GM23338 (cell line): Measurements from ENCODE around the gene LARP1B. TPM values are rescaled to one million over a fixed set of nuclear protein-coding genes. Genes with fewer than 3 reads are reported as not detected.
A peak's percentile ranks its signal among the peaks of the same experiment; 100 is the strongest.
"Not testable (repeated sequence)": the region's sequence is repeated elsewhere in the genome, so short reads cannot be mapped to it uniquely, and the experiment has no call there.

Source experiments
- ATAC-seq: fragments of 200-7000 bp; cut with Tn5 transposase; 3 replicates; pipeline ENCODE4 v1.9.1; 2020
- DNase-seq: peaks from one replicate; pipeline ENCODE4 v3.0.0-alpha.2; 2015; ENCODE audit warnings: low spot score
- H2AFZ ChIP-seq: fragments of 200-600 bp; sonication (generic); 2 replicates; pipeline ENCODE4 v1.8.0; 2016; ENCODE audit warnings: antibody characterized with exemption, mild to moderate bottlenecking, moderate library complexity
- H3F3A ChIP-seq: fragments of 200-600 bp; sonication (generic); replicated peaks from 2 replicates; pipeline ENCODE4 v1.8.0; 2017; ENCODE audit warnings: antibody characterized with exemption, mixed run types, low read depth
- H3K27ac ChIP-seq: fragments of 200-600 bp; sonication (generic); 2 replicates; pipeline ENCODE4 v1.6.1; 2016; ENCODE audit warnings: low read depth
- H3K27me3 ChIP-seq: fragments of 200-600 bp; sonication (generic); 2 replicates; pipeline ENCODE4 v1.8.0; 2016; ENCODE audit warnings: mild to moderate bottlenecking, mixed run types, moderate library complexity; ENCODE audit not compliant: insufficient read depth
- H3K36me3 ChIP-seq: fragments of 200-600 bp; sonication (generic); 2 replicates; pipeline ENCODE4 v1.8.0; 2016; ENCODE audit warnings: mild to moderate bottlenecking; ENCODE audit not compliant: insufficient read depth
- H3K4me1 ChIP-seq: fragments of 200-600 bp; sonication (generic); 2 replicates; pipeline ENCODE4 v1.8.0; 2016; ENCODE audit warnings: mild to moderate bottlenecking, moderate library complexity; ENCODE audit not compliant: insufficient read depth
- H3K4me2 ChIP-seq: fragments of 200-600 bp; sonication (generic); 2 replicates; pipeline ENCODE4 v1.7.1; 2017; ENCODE audit warnings: mixed run types
- H3K4me3 ChIP-seq: fragments of 200-600 bp; sonication (generic); 2 replicates; pipeline ENCODE4 v1.6.1; 2016; ENCODE audit warnings: mixed run types
- H3K79me2 ChIP-seq: fragments of 200-600 bp; sonication (generic); replicated peaks from 2 replicates; pipeline ENCODE4 v1.8.0; 2017; ENCODE audit warnings: mild to moderate bottlenecking; ENCODE audit not compliant: insufficient read depth
- H3K9me2 ChIP-seq: fragments of 200-600 bp; sonication (generic); 2 replicates; pipeline ENCODE4 v1.8.0; 2017; ENCODE audit not compliant: insufficient read depth
- H4K20me1 ChIP-seq: fragments of 200-600 bp; sonication (generic); replicated peaks from 2 replicates; pipeline ENCODE4 v1.8.0; 2017; ENCODE audit warnings: mild to moderate bottlenecking; ENCODE audit not compliant: insufficient read depth
- H3K27ac Mint-ChIP-seq: 2 replicates; pipeline ENCODE4 v1.8.0; 2020; ENCODE audit warnings: inconsistent platforms, mild to moderate bottlenecking, moderate library complexity, mixed read lengths
- H3K27me3 Mint-ChIP-seq: 3 replicates; pipeline ENCODE4 v1.8.0; 2022; ENCODE audit warnings: low read depth, mild to moderate bottlenecking, moderate library complexity, mixed read lengths, inconsistent platforms; ENCODE audit not compliant: insufficient read depth, poor library complexity
- H3K36me3 Mint-ChIP-seq: 3 replicates; pipeline ENCODE4 v1.8.0; 2021; ENCODE audit warnings: low read depth, mild to moderate bottlenecking, inconsistent platforms, moderate library complexity, mixed read lengths
- H3K4me1 Mint-ChIP-seq: 3 replicates; pipeline ENCODE4 v1.8.0; 2020; ENCODE audit warnings: mild to moderate bottlenecking, inconsistent platforms, mixed read lengths
- H3K4me3 Mint-ChIP-seq: 3 replicates; pipeline ENCODE4 v1.8.0; 2021; ENCODE audit warnings: moderate library complexity, mild to moderate bottlenecking, inconsistent platforms, mixed read lengths
- H3K9me3 Mint-ChIP-seq: 3 replicates; pipeline ENCODE4 v1.8.0; 2020; ENCODE audit warnings: moderate library complexity, mild to moderate bottlenecking, inconsistent platforms, mixed read lengths
- CREB1 ChIP-seq: fragments of 250-450 bp; sonication (Bioruptor Pico); IDR thresholded peaks from 2 replicates; pipeline ENCODE4 v1.5.0; 2020; ENCODE audit warnings: low read depth, mild to moderate bottlenecking, moderate library complexity
- CTCF ChIP-seq, 2 experiments: fragments of 200-600 bp in 1 of 2; sonication (generic) in 1 of 2; conservative IDR thresholded peaks; 2 replicates each; pipeline versions ENCODE4 v1.5.1 to v1.6.1; 2016 to 2017; ENCODE audit warnings: antibody characterized with exemption in 2 of 2, low read depth in 2 of 2, mild to moderate bottlenecking in 2 of 2, moderate library complexity in 1 of 2
- ETS1 ChIP-seq: IDR thresholded peaks from 2 replicates; pipeline ENCODE4 v1.6.1; 2016; ENCODE audit warnings: antibody characterized with exemption
- EZH2 ChIP-seq: fragments of 200-600 bp; sonication (generic); IDR thresholded peaks from one replicate; pipeline ENCODE4 v1.8.0; 2017; ENCODE audit warnings: antibody characterized with exemption, mild to moderate bottlenecking, low read depth; ENCODE audit not compliant: unreplicated experiment
- EZH2phosphoT487 ChIP-seq: fragments of 200-600 bp; sonication (generic); IDR thresholded peaks from one replicate; pipeline ENCODE4 v1.8.1; 2018; ENCODE audit warnings: antibody characterized with exemption; ENCODE audit not compliant: unreplicated experiment
- JUNB ChIP-seq: IDR thresholded peaks from one replicate; pipeline ENCODE4 v1.6.1; 2016; ENCODE audit warnings: antibody characterized with exemption; ENCODE audit not compliant: unreplicated experiment
- NANOG ChIP-seq: IDR thresholded peaks from 2 replicates; pipeline ENCODE4 v1.6.1; 2016; ENCODE audit warnings: antibody characterized with exemption, borderline replicate concordance
- POLR2AphosphoS5 ChIP-seq: IDR thresholded peaks from 2 replicates; pipeline ENCODE4 v1.6.1; 2016; ENCODE audit warnings: antibody characterized with exemption, low read depth
- STAT1 ChIP-seq: IDR thresholded peaks from one replicate; pipeline ENCODE4 v1.6.1; 2016; ENCODE audit warnings: antibody characterized with exemption; ENCODE audit not compliant: unreplicated experiment
- ZNF114 ChIP-seq: fragments of 250-450 bp; sonication (Bioruptor Pico); IDR thresholded peaks from 2 replicates; pipeline ENCODE4 v1.5.0; 2020; ENCODE audit warnings: mild to moderate bottlenecking, moderate library complexity
- polyA plus RNA-seq: library from polyadenylated mRNA; unstranded; fragments of >200 nt; fragmentation: Nextera tagmentation; extraction: Ambion mirVana; gene quantifications from 2 replicates; pipeline ENCODE4 v1.2.1, GENCODE V29; 2016
- total RNA-seq: library from RNA; depleted of rRNA; stranded (reverse); fragments of >200 nt; shearing (Covaris generic); gene quantifications from 2 replicates; pipeline ENCODE4 v1.2.3, GENCODE V29; 2014

Gene LARP1B
- total and polyA plus RNA-seq, 2 experiments from 2014 or later: 42.5 to 45.4 TPM

- no peak overlapping the region for H2AFZ ChIP-seq
- H3K4me1 ChIP-seq: no peaks in the 10 kb centered on the region
- H3K36me3 ChIP-seq: no peaks in the 10 kb centered on the region
- H3K9me3 Mint-ChIP-seq: no peaks in the 10 kb centered on the region
- DNase-seq: no peak
- no peaks in the 10 kb centered on the region for H4K20me1 ChIP-seq
- H3K4me1 Mint-ChIP-seq: no peaks in the 10 kb centered on the region
- H3K4me2 ChIP-seq: no peak overlapping the region
- H3K4me3 Mint-ChIP-seq: no peak overlapping the region
- H3F3A ChIP-seq: no peaks in the 10 kb centered on the region; the same call in 1 of the 2 replicates
- no peak overlapping the region for H3K4me3 ChIP-seq
- ATAC-seq: no peak
- H3K27me3 ChIP-seq: no peaks in the 10 kb centered on the region
- no peaks in the 10 kb centered on the region for H3K36me3 Mint-ChIP-seq
- no peaks in the 10 kb centered on the region for H3K9me2 ChIP-seq
- no peak for TF ChIP-seq NANOG
- TF ChIP-seq EZH2phosphoT487: no peak
- no peak for TF ChIP-seq CTCF (conservative IDR thresholded peaks at IDR 0.05; ENCODE audit: low read depth in 2 of 2)
- no peak for TF ChIP-seq POLR2AphosphoS5
- TF ChIP-seq CREB1 (CRISPR knock-in tag): no peak
- TF ChIP-seq STAT1: no peak
- TF ChIP-seq JUNB: no peak
- TF ChIP-seq ZNF114: no peak
- TF ChIP-seq EZH2: no peak
- TF ChIP-seq ETS1: no peak
- peaks cover 6% of the 10 kb centered on the region for H3K27me3 Mint-ChIP-seq
- no peak overlapping the region for H3K27ac Mint-ChIP-seq
- no peaks in the 10 kb centered on the region for H3K79me2 ChIP-seq
- no peak overlapping the region for H3K27ac ChIP-seq
These were observed 21.5 kb upstream of the LARP1B start for GRCh38 chr4:128039568-128039967.

GRCh38 chr4:128047019-128047418, 14.1 kb upstream of the LARP1B start:
- not testable (repeated sequence) for H3K4me1 Mint-ChIP-seq, H3K27ac Mint-ChIP-seq, DNase-seq, H3K4me2 ChIP-seq, H3K36me3 ChIP-seq, H3K36me3 Mint-ChIP-seq, H3K79me2 ChIP-seq, H3K4me3 Mint-ChIP-seq, H3K27ac ChIP-seq, H3K4me1 ChIP-seq, H3K27me3 ChIP-seq, ATAC-seq, H3K27me3 Mint-ChIP-seq, H4K20me1 ChIP-seq, H3K9me3 Mint-ChIP-seq, H3K9me2 ChIP-seq, H3K4me3 ChIP-seq, H3F3A ChIP-seq
- H2AFZ ChIP-seq: peak overlapping the region; percentile 80; the same call in 1 of the 2 replicates

DNA sequence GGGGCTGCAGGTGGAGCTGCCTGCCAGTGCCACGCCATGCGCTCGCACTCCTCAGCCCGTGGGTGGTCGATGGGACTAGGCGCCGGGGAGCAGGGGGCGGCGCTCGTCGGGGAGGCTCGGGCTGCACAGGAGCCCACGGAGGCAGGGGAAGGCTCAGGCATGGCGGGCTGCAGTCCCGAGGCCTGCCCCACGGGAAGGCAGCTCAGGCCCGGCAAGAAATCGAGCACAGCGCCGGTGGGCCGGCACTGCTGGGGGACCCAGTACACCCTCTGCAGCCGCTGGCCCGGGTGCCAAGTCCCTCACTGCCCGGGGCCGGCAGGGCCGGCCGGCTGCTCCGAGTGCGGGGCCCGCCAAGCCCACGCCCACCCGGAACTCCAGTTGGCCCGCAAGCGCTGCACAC, 13.6 kb upstream of the LARP1B start:
- H3K4me2 ChIP-seq, H3K27ac ChIP-seq, H3K4me1 ChIP-seq, H3K4me3 ChIP-seq, H3K27me3 Mint-ChIP-seq, H3K9me2 ChIP-seq, DNase-seq, H3K36me3 Mint-ChIP-seq, H3K27ac Mint-ChIP-seq, H2AFZ ChIP-seq, H3K4me3 Mint-ChIP-seq, H3K36me3 ChIP-seq, H3K79me2 ChIP-seq, H4K20me1 ChIP-seq, H3K9me3 Mint-ChIP-seq, ATAC-seq, H3K27me3 ChIP-seq, H3K4me1 Mint-ChIP-seq, H3F3A ChIP-seq: not testable (repeated sequence)
